SK-N-SH treated with all-trans-retinoic acid at 6 μM for 48 hours (cell line): ENCODE data around the gene NR1H4.

ENCODE experiments used
- ATAC-seq: fragments of 200-7000 bp; cut with Tn5 transposase; 3 replicates; pipeline ENCODE4 v1.9.1; 2020; ENCODE audit warnings: mild to moderate bottlenecking, moderate library complexity
- ARNTL ChIP-seq: fragments of 450-650 bp; formaldehyde crosslinking; IDR thresholded peaks from 2 replicates; pipeline ENCODE4 v1.5.0; 2020; ENCODE audit warnings: low read depth, mild to moderate bottlenecking, moderate library complexity, borderline replicate concordance
- BACH2 ChIP-seq: fragments of 250-450 bp; sonication (Bioruptor Pico); IDR thresholded peaks from 2 replicates; pipeline ENCODE4 v1.9.0; 2021; ENCODE audit warnings: mild to moderate bottlenecking, borderline replicate concordance
- CSDC2 ChIP-seq: fragments of 250-450 bp; sonication (Bioruptor Pico); IDR thresholded peaks from 2 replicates; pipeline ENCODE4 v1.5.0; 2020; ENCODE audit warnings: mild to moderate bottlenecking, moderate library complexity
- ESRRG ChIP-seq: fragments of 250-450 bp; sonication (Bioruptor Pico); IDR thresholded peaks from 2 replicates; pipeline ENCODE4 v1.6.1; 2021; ENCODE audit warnings: mild to moderate bottlenecking
- GLIS3 ChIP-seq: fragments of 250-450 bp; sonication (Bioruptor Pico); IDR thresholded peaks from 2 replicates; pipeline ENCODE4 v1.5.0; 2020; ENCODE audit warnings: mild to moderate bottlenecking, moderate library complexity
- ISL1 ChIP-seq: fragments of 250-450 bp; sonication (Bioruptor Pico); IDR thresholded peaks from 2 replicates; pipeline ENCODE4 v2.1.2; 2022; ENCODE audit warnings: mild to moderate bottlenecking, moderate library complexity
- OSR1 ChIP-seq: fragments of 250-450 bp; sonication (Bioruptor Pico); IDR thresholded peaks from 2 replicates; pipeline ENCODE4 v1.8.0; 2022; ENCODE audit warnings: moderate library complexity, mild to moderate bottlenecking, inconsistent platforms
- PATZ1 ChIP-seq: fragments of 250-450 bp; sonication (Bioruptor Pico); IDR thresholded peaks from 2 replicates; pipeline ENCODE4 v1.8.0; 2020; ENCODE audit warnings: mild to moderate bottlenecking, moderate library complexity, borderline replicate concordance
- PPARA ChIP-seq: fragments of 250-450 bp; sonication (Bioruptor Pico); IDR thresholded peaks from 2 replicates; pipeline ENCODE4 v1.5.0; 2020; ENCODE audit warnings: mild to moderate bottlenecking, borderline replicate concordance
- RARB ChIP-seq: fragments of 250-450 bp; sonication (Bioruptor Pico); IDR thresholded peaks from 2 replicates; pipeline ENCODE4 v1.8.0; 2021; ENCODE audit warnings: mild to moderate bottlenecking, moderate library complexity
- SNAI2 ChIP-seq: fragments of 250-450 bp; sonication (Bioruptor Pico); IDR thresholded peaks from 2 replicates; pipeline ENCODE4 v1.5.0; 2020; ENCODE audit warnings: mild to moderate bottlenecking, moderate library complexity
- TCF4 ChIP-seq: fragments of 250-450 bp; sonication (Bioruptor Pico); IDR thresholded peaks from 2 replicates; pipeline ENCODE4 v1.8.0; 2021; ENCODE audit warnings: mild to moderate bottlenecking, moderate library complexity, borderline replicate concordance
- TOX ChIP-seq: fragments of 250-450 bp; sonication (Bioruptor Pico); IDR thresholded peaks from 2 replicates; pipeline ENCODE4 v1.8.0; 2021; ENCODE audit warnings: mild to moderate bottlenecking, moderate library complexity, borderline replicate concordance
- ZC3H10 ChIP-seq: fragments of 250-450 bp; sonication (Bioruptor Pico); IDR thresholded peaks from 2 replicates; pipeline ENCODE4 v1.5.1; 2021; ENCODE audit warnings: mild to moderate bottlenecking, moderate library complexity
- ZFP30 ChIP-seq: fragments of 450-650 bp; formaldehyde crosslinking; IDR thresholded peaks from 2 replicates; pipeline ENCODE4 v1.5.0; 2022; ENCODE audit warnings: mild to moderate bottlenecking, moderate library complexity
- ZNF565 ChIP-seq: fragments of 450-650 bp; formaldehyde crosslinking; conservative IDR thresholded peaks from 2 replicates; pipeline ENCODE4 v1.5.0; 2020; ENCODE audit warnings: low read depth, mild to moderate bottlenecking, moderate library complexity
- ZNF70 ChIP-seq: fragments of 450-650 bp; formaldehyde crosslinking; IDR thresholded peaks from 2 replicates; pipeline ENCODE4 v1.5.0; 2020; ENCODE audit warnings: mild to moderate bottlenecking, moderate library complexity
- ZNF8 ChIP-seq: fragments of 450-650 bp; formaldehyde crosslinking; IDR thresholded peaks from 2 replicates; pipeline ENCODE4 v1.5.0; 2020; ENCODE audit warnings: mild to moderate bottlenecking, moderate library complexity
- TF ChIP-seq, protein P1 (sequence below): fragments of 250-450 bp; sonication (Bioruptor Pico); IDR thresholded peaks from 2 replicates; pipeline ENCODE4 v1.5.1; 2021; ENCODE audit warnings: mild to moderate bottlenecking, moderate library complexity
- TF ChIP-seq, protein P2 (sequence below): fragments of 250-450 bp; sonication (Bioruptor Pico); IDR thresholded peaks from 2 replicates; pipeline ENCODE4 v1.8.0; 2021; ENCODE audit warnings: low read depth, mild to moderate bottlenecking, moderate library complexity, borderline replicate concordance

Gene NR1H4

GRCh38 chr12:100567945-100568344 lies 94.3 kb downstream of the NR1H4 start:
- no peak for ATAC-seq
- TF ChIP-seq TOX (CRISPR knock-in tag) (no peak), CSDC2 (no peak), ESRRG (CRISPR knock-in tag) (no peak), ZNF8 (no peak), ZFP30 (CRISPR knock-in tag) (no peak), PPARA (CRISPR knock-in tag) (no peak), BACH2 (CRISPR knock-in tag) (no peak), ISL1 (CRISPR knock-in tag) (no peak), ZNF565 (CRISPR knock-in tag) (no peak), GLIS3 (CRISPR knock-in tag) (no peak), ZNF70 (no peak), TCF4 (CRISPR knock-in tag) (no peak)
- TF ChIP-seq, protein P1, sequence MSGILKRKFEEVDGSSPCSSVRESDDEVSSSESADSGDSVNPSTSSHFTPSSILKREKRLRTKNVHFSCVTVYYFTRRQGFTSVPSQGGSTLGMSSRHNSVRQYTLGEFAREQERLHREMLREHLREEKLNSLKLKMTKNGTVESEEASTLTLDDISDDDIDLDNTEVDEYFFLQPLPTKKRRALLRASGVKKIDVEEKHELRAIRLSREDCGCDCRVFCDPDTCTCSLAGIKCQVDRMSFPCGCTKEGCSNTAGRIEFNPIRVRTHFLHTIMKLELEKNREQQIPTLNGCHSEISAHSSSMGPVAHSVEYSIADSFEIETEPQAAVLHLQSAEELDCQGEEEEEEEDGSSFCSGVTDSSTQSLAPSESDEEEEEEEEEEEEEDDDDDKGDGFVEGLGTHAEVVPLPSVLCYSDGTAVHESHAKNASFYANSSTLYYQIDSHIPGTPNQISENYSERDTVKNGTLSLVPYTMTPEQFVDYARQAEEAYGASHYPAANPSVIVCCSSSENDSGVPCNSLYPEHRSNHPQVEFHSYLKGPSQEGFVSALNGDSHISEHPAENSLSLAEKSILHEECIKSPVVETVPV (CRISPR knock-in tag) = no peak

DNA sequence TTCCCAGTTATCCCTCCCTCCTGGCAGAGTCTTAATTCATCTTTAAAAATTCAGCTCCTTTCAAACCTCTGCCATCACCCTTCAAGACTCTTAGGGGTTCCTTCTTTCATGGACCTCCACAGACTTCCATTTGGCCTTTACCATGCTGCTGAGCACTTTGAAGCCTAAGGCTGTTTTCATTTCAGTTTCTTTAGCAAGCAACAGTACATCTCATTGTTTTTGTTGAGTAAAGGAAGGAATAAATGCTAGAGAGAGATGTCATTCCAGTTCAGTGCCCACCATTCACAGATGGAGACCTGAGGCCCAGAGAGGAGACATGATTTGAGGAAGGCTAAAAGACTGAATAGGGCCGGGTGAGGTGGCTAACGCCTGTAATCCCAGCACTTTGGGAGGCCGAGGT lies 98.5 kb downstream of the NR1H4 start:
- no peak for TF ChIP-seq BACH2 (CRISPR knock-in tag)
- TF ChIP-seq ARNTL = no peak
- TF ChIP-seq PPARA (CRISPR knock-in tag) = no peak
- TF ChIP-seq ZC3H10 (CRISPR knock-in tag) = no peak
- no peak for TF ChIP-seq TOX (CRISPR knock-in tag)
- no peak for TF ChIP-seq SNAI2
- no peak for TF ChIP-seq TCF4 (CRISPR knock-in tag)
- TF ChIP-seq ESRRG (CRISPR knock-in tag) = no peak
- TF ChIP-seq, protein P2, sequence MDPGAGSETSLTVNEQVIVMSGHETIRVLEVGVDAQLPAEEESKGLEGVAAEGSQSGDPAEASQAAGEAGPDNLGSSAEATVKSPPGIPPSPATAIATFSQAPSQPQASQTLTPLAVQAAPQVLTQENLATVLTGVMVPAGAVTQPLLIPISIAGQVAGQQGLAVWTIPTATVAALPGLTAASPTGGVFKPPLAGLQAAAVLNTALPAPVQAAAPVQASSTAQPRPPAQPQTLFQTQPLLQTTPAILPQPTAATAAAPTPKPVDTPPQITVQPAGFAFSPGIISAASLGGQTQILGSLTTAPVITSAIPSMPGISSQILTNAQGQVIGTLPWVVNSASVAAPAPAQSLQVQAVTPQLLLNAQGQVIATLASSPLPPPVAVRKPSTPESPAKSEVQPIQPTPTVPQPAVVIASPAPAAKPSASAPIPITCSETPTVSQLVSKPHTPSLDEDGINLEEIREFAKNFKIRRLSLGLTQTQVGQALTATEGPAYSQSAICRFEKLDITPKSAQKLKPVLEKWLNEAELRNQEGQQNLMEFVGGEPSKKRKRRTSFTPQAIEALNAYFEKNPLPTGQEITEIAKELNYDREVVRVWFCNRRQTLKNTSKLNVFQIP (CRISPR knock-in tag) = no peak
- ATAC-seq = no peak

GRCh38 chr12:100573292-100574186 lies 99.9 kb downstream of the NR1H4 start, which contains the start of gene GAS2L3:
Gene GAS2L3, plus strand, starts transcription at chr12:100573684. Its CDS starts 21,221 bp downstream, at chr12:100594905.
- peak; percentile 94 for ATAC-seq
- TF ChIP-seq ZNF8 (no peak), OSR1 (no peak), ESRRG (CRISPR knock-in tag) (no peak), ISL1 (CRISPR knock-in tag) (no peak), ZNF565 (CRISPR knock-in tag) (no peak), ZFP30 (CRISPR knock-in tag) (no peak), ZNF70 (no peak), CSDC2 (no peak)

GRCh38 chr12:100574187-100575074 lies 100.8 kb downstream of the NR1H4 start:
- TF ChIP-seq PATZ1 = no peak
- no peak for TF ChIP-seq ZNF8
- no peak for TF ChIP-seq RARB
- TF ChIP-seq TOX (CRISPR knock-in tag) = no peak
- no peak for TF ChIP-seq CSDC2
- TF ChIP-seq ESRRG (CRISPR knock-in tag) = no peak
- no peak for TF ChIP-seq GLIS3 (CRISPR knock-in tag)
- TF ChIP-seq, protein P2 (CRISPR knock-in tag) = no peak
- TF ChIP-seq PPARA (CRISPR knock-in tag) = no peak
- no peak for TF ChIP-seq ZNF565 (CRISPR knock-in tag)
- TF ChIP-seq, all 23 proteins: peak for 0
- peak; percentile 59 for ATAC-seq
